ENCODE data around the gene MRAP. TPM values are rescaled to one million over a fixed set of nuclear protein-coding genes. Genes with fewer than 3 reads are reported as not detected.

MRAP gene
- total and polyA plus RNA-seq, 9 of the 15 experiments (the other 6 are each of a cell fraction or from before 2014, with no cell fraction given) = 0.63 to 2.3 TPM; not detected in 7

- Histone ChIP-seq H3K9ac (ENCODE audit: insufficient read depth in 1 of 2, low read depth in 2 of 2, low read length in 2 of 2) (no peak overlapping the region), H3K79me2 (ENCODE audit: control insufficient read depth, insufficient read depth, low read length) (no peaks in the 10 kb centered on the region), H2AFZ (ENCODE audit: low read depth, low read length) (no peak overlapping the region), H4K20me1 (replicated peaks; ENCODE audit: control insufficient read depth, insufficient read depth, low read length) (no peaks in the 10 kb centered on the region; the same call in 1 of the 2 replicates), H3K27me3 (ENCODE audit: control insufficient read depth in 2 of 2, insufficient read depth in 2 of 2, low read length in 2 of 2) (no peaks in the 10 kb centered on the region), H3K9me3 (replicated peaks; ENCODE audit: control insufficient read depth, insufficient read depth, low read depth, low read length) (no peaks in the 10 kb centered on the region), H3K27ac (ENCODE audit: extremely low read depth, low read depth, low read length) (no peak overlapping the region), H3K4me3 (no peak overlapping the region), H3K4me2 (ENCODE audit: insufficient read depth, low read length) (no peak overlapping the region), H3K4me1 (replicated peaks in 1 of 2; ENCODE audit: control insufficient read depth in 2 of 2, insufficient read depth in 2 of 2, low read length in 2 of 2) (no peaks in the 10 kb centered on the region), H3K36me3 (ENCODE audit: control insufficient read depth, insufficient read depth, low read length) (peaks cover 97% of the 10 kb centered on the region), H3K9me1 (ENCODE audit: control insufficient read depth, insufficient read depth, low read length) (no peaks in the 10 kb centered on the region)
- DNase-seq (ENCODE audit: extremely low read depth in 1 of 4, low spot score in 3 of 4) (no peak), ATAC-seq (no peak), FAIRE-seq (no peak)
- in situ Hi-C loops (cut with MboI) = no loop called here
- TF ChIP-seq TFE3 (CRISPR knock-in tag; IDR thresholded peaks at IDR 0.05) = 0 out of 2 replicates have a peak, but pooled peaks have one; percentile 26
- TF ChIP-seq TBL1XR1 (IDR thresholded peaks at IDR 0.05; ENCODE audit: low read length in 2 of 2) = no peak
- intact Hi-C loops (cut with micrococcal nuclease) = no loop called here
- POLR2A ChIA-PET = interaction anchor here (0.8 kb wide), 1 partner anchor 19 kb away, joined by 3 read pairs; no protein-coding TSS in a partner anchor
- CTCF ChIA-PET (ENCODE audit: low intra/inter-chr PET ratio) = no interaction called here
- 95% methylated on average over 5 of the region's 5 CpGs for WGBS (ENCODE audit: insufficient coverage, low coverage, missing lambda C conversion rate)
- BruUV-seq (replicated peaks) = no TSS peak
Observed at GRCh38 chr21:32360401-32360975, 61.8 kb downstream of the MRAP start.

Other genes starting within 250 kb of the MRAP start
- gene MIS18A, start 19.8 kb upstream of the MRAP start, total RNA-seq (2014; rRNA removed) = 48.2 and 62.1 TPM in 2 replicates
- 60.5 and 69.1 TPM in 2 replicates for gene MIS18A, start 19.8 kb upstream of the MRAP start, total RNA-seq (2014; rRNA removed; fragmentation: Illumina TruSeq; extraction: Trizol)
- 58.6 and 63.6 TPM in 2 replicates for gene MIS18A, start 19.8 kb upstream of the MRAP start, total RNA-seq (2015; rRNA removed; fragmentation: Illumina TruSeq; extraction: Trizol)
- 58.1 and 60.3 TPM in 2 replicates for gene MIS18A, start 19.8 kb upstream of the MRAP start, total RNA-seq (2021)
- 43.2 and 55.8 TPM in 2 replicates for gene MIS18A, start 19.8 kb upstream of the MRAP start, polyA plus RNA-seq (2011; rRNA removed)
- gene MIS18A, start 19.8 kb upstream of the MRAP start, polyA plus RNA-seq (2014; fragmentation: Illumina TruSeq; extraction: Trizol) = 65.9 and 73.3 TPM in 2 replicates
- 10 to 100 TPM; 17.7 to 34.2 TPM for gene MIS18A, start 19.8 kb upstream of the MRAP start, polyA plus RNA-seq (2014; fragmentation: Nextera tagmentation; extraction: Ambion mirVana)
- 75.3 and 83.0 TPM in 2 replicates for gene MIS18A, start 19.8 kb upstream of the MRAP start, polyA plus RNA-seq (2014; rRNA removed)
- 26.7 and 34.9 TPM in 2 replicates for gene URB1, start 94.2 kb downstream of the MRAP start, total RNA-seq (2014; rRNA removed)
- 23.3 and 26.1 TPM in 2 replicates for gene URB1, start 94.2 kb downstream of the MRAP start, total RNA-seq (2014; rRNA removed; fragmentation: Illumina TruSeq; extraction: Trizol)
- gene URB1, start 94.2 kb downstream of the MRAP start, total RNA-seq (2015; rRNA removed; fragmentation: Illumina TruSeq; extraction: Trizol) = 26.2 and 28.5 TPM in 2 replicates
- gene URB1, start 94.2 kb downstream of the MRAP start, total RNA-seq (2021) = 51.9 and 53.6 TPM in 2 replicates
- 10.6 and 15.0 TPM in 2 replicates for gene URB1, start 94.2 kb downstream of the MRAP start, polyA plus RNA-seq (2011; rRNA removed)
- 21.5 and 23.0 TPM in 2 replicates for gene URB1, start 94.2 kb downstream of the MRAP start, polyA plus RNA-seq (2014; fragmentation: Illumina TruSeq; extraction: Trizol)
- 1 to 10 TPM in 1 of 2 experiments, under 1 TPM in 1; 0.97 to 1.4 TPM for gene URB1, start 94.2 kb downstream of the MRAP start, polyA plus RNA-seq (2014; fragmentation: Nextera tagmentation; extraction: Ambion mirVana)
- 15.8 and 17.4 TPM in 2 replicates for gene URB1, start 94.2 kb downstream of the MRAP start, polyA plus RNA-seq (2014; rRNA removed)
- gene EVA1C, start 113.9 kb downstream of the MRAP start, total RNA-seq (2014; rRNA removed) = not detected in 2 replicates
- not detected in 2 replicates for gene EVA1C, start 113.9 kb downstream of the MRAP start, total RNA-seq (2014; rRNA removed; fragmentation: Illumina TruSeq; extraction: Trizol)
- not detected in 2 replicates for gene EVA1C, start 113.9 kb downstream of the MRAP start, total RNA-seq (2015; rRNA removed; fragmentation: Illumina TruSeq; extraction: Trizol)
- 0.22 TPM in 1 of 2 replicates, not detected in the other for gene EVA1C, start 113.9 kb downstream of the MRAP start, total RNA-seq (2021)
- gene EVA1C, start 113.9 kb downstream of the MRAP start, polyA plus RNA-seq (2011; rRNA removed) = not detected in 2 replicates
- gene EVA1C, start 113.9 kb downstream of the MRAP start, polyA plus RNA-seq (2014; fragmentation: Illumina TruSeq; extraction: Trizol) = not detected in 2 replicates
- not detected for gene EVA1C, start 113.9 kb downstream of the MRAP start, polyA plus RNA-seq (2014; fragmentation: Nextera tagmentation; extraction: Ambion mirVana)
- not detected in 2 replicates for gene EVA1C, start 113.9 kb downstream of the MRAP start, polyA plus RNA-seq (2014; rRNA removed)

All from K562 (cell line).